GM12892 (cell line): ENCODE measurements around the gene ATP5MC3.
A peak's percentile ranks its signal among the peaks of the same experiment; 100 is the strongest.

Experiments used
- POLR2A ChIP-seq: IDR thresholded peaks from 2 replicates; pipeline ENCODE4 v1.6.1; 2011; ENCODE audit warnings: low read depth, low read length, control low read depth
- POLR2AphosphoS5 ChIP-seq: IDR thresholded peaks from 2 replicates; pipeline ENCODE4 v1.6.1; 2011; ENCODE audit warnings: low read depth, low read length, control low read depth
- TAF1 ChIP-seq: IDR thresholded peaks from 2 replicates; pipeline ENCODE4 v1.6.1; 2011; ENCODE audit warnings: low read depth, mild to moderate bottlenecking, control low read depth, low read length, borderline replicate concordance

DNA sequence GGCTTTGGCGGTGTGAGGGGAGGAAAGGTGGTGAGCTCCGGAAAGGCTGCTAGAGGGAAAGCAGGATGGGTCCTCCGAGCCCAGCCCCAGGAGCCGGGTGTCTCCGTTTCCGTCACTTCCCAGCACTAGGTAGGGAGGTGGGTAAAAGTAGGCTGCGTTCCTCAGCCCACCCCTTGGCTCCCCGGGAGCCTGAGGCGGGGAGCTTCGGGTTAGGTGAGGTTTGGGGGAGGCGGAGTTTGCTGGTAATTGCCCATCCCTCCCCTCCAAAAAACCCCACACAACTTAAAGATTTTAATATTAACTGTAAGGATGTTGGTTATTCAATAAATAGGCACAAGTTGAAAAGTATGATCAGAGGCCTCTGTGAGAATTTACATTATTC lies 13.0 kb downstream of the ATP5MC3 start:
- TF ChIP-seq TAF1 (no peak), POLR2A (peak; percentile 69; the same call in 1 of the 2 replicates), POLR2AphosphoS5 (no peak; the same call in 1 of the 2 replicates)
